ENCODE measurements around the gene C19orf81. TPM values are rescaled to one million over a fixed set of nuclear protein-coding genes. Genes with fewer than 3 reads are reported as not detected.

C19orf81 gene
- total and polyA plus RNA-seq, 2 donors (not counting 3 experiments of a cell fraction or from before 2014, with no cell fraction given), result 0.79 to 2.5 TPM

DNA sequence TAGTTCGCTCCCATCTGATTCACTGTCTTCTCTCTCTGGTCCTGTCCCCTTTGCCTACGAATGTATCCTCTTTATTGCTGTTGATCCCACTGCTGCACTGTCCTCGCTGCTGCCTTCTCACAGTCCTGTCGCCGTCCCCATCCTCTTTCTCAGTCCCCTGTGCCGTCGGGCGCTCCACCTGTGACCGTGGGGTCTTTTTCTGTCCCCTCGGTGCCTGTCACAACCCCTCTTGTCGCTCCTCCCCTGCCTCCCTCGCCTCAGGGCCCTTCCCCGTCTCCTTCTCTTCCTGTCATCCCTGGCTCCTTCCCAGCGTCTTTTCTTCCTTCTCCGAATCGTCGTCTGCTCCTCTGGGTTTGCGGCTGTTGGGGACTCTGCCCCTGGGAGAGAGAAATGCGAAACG, 41.9 kb upstream of the C19orf81 start:
- ChIA-PET CTCF (interaction anchor here (0.7 to 1.7 kb wide), 12 partner anchors 9 to 314 kb away, joined by 3 to 15 read pairs (median 6); no protein-coding TSS in a partner anchor), POLR2A (interaction anchor here (0.5 kb wide), 1 partner anchor 13 kb away, joined by 4 read pairs; no protein-coding TSS in a partner anchor)
- Histone ChIP-seq H3K4me3 (replicated peaks in 1 of 3; ENCODE audit: insufficient read depth in 1 of 3, low read depth in 1 of 3, low read length in 3 of 3) (no peak overlapping the region), H4K20me1 (replicated peaks; ENCODE audit: control insufficient read depth, extremely low read depth, insufficient read depth, low read length) (no peaks in the 10 kb centered on the region), H3K4me2 (ENCODE audit: insufficient read depth, low read length) (no peak overlapping the region), H3K4me1 (ENCODE audit: control insufficient read depth, extremely low read depth, insufficient read depth, low read length) (no peaks in the 10 kb centered on the region), H3K27me3 (ENCODE audit: control insufficient read depth in 2 of 2, insufficient read depth in 2 of 2, low read length in 2 of 2) (no peaks in the 10 kb centered on the region), H3K79me2 (ENCODE audit: control insufficient read depth, insufficient read depth, low read length) (no peaks in the 10 kb centered on the region), H3K9ac (replicated peaks; ENCODE audit: extremely low read depth, insufficient read depth, low read length) (no peak overlapping the region), H3K27ac (ENCODE audit: insufficient read depth, low read depth, low read length) (no peak overlapping the region), H3K36me3 (ENCODE audit: control insufficient read depth in 2 of 2, extremely low read depth in 1 of 2, insufficient read depth in 2 of 2, low read length in 2 of 2) (no peaks in the 10 kb centered on the region), H3K9me3 (replicated peaks; ENCODE audit: control insufficient read depth, insufficient read depth, low read length) (no peaks in the 10 kb centered on the region), H2AFZ (ENCODE audit: low read depth, low read length) (no peak overlapping the region), H3K9me1 (replicated peaks; ENCODE audit: control insufficient read depth, extremely low read depth, insufficient read depth, low read length) (no peaks in the 10 kb centered on the region)
- no peak for DNase-seq (ENCODE audit: low read depth, low spot score)
- no peak for FAIRE-seq
- dilution Hi-C loops (cut with MboI; ENCODE audit: extremely low pct_ligation_motif_present, low sequenced_read_pairs), result no loop called here
- TF ChIP-seq POLR2A (IDR thresholded peaks at IDR 0.05; ENCODE audit: low read depth, low read length) (no peak), MYC (IDR thresholded peaks at IDR 0.05; ENCODE audit: low read depth, low read length) (no peak), EZH2 (IDR thresholded peaks at IDR 0.05; ENCODE audit: borderline replicate concordance, low read depth, low read length, severe bottlenecking) (no peak), JUN (IDR thresholded peaks at IDR 0.05; ENCODE audit: borderline replicate concordance, insufficient read depth, insufficient read length, low read depth) (no peak), GATA2 (IDR thresholded peaks at IDR 0.05; ENCODE audit: insufficient read depth, insufficient read length, low read depth, low read length) (no peak), POLR2AphosphoS5 (IDR thresholded peaks at IDR 0.05; ENCODE audit: insufficient read depth, low read depth, low read length) (no peak), FOS (IDR thresholded peaks at IDR 0.05; ENCODE audit: borderline replicate concordance, insufficient read depth, low read length) (no peak)
- TF ChIP-seq, protein P1, sequence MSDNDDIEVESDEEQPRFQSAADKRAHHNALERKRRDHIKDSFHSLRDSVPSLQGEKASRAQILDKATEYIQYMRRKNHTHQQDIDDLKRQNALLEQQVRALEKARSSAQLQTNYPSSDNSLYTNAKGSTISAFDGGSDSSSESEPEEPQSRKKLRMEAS (IDR thresholded peaks at IDR 0.05; ENCODE audit: insufficient read depth, insufficient read length), result no peak
- TF ChIP-seq, protein P2, sequence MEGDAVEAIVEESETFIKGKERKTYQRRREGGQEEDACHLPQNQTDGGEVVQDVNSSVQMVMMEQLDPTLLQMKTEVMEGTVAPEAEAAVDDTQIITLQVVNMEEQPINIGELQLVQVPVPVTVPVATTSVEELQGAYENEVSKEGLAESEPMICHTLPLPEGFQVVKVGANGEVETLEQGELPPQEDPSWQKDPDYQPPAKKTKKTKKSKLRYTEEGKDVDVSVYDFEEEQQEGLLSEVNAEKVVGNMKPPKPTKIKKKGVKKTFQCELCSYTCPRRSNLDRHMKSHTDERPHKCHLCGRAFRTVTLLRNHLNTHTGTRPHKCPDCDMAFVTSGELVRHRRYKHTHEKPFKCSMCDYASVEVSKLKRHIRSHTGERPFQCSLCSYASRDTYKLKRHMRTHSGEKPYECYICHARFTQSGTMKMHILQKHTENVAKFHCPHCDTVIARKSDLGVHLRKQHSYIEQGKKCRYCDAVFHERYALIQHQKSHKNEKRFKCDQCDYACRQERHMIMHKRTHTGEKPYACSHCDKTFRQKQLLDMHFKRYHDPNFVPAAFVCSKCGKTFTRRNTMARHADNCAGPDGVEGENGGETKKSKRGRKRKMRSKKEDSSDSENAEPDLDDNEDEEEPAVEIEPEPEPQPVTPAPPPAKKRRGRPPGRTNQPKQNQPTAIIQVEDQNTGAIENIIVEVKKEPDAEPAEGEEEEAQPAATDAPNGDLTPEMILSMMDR (IDR thresholded peaks at IDR 0.05; ENCODE audit: extremely low read depth in 1 of 2, insufficient read depth in 1 of 2, low read depth in 1 of 2, low read length in 2 of 2), result no peak
- intact Hi-C loops (cut with micrococcal nuclease), result loop anchor here (5.0 kb wide), 1 partner anchor 115 kb away; the partner anchor contains the start of gene CLEC11A
- BruUV-seq (replicated peaks), result no TSS peak

Data from endothelial cell of umbilical vein (primary cell).